GM10266 (cell line): Measurements from ENCODE around the gene PLTP.
"Not testable (repeated sequence)": the region's sequence is repeated elsewhere in the genome, so short reads cannot be mapped to it uniquely, and the experiment has no call there.

Source experiments
- DNase-seq: peaks from one replicate; pipeline ENCODE4 v3.0.0; 2012; ENCODE audit errors: extremely low spot score
- TF ChIP-seq, protein P1 (sequence below): IDR thresholded peaks from 2 replicates; pipeline ENCODE4 v1.5.1; 2012; ENCODE audit warnings: mild to moderate bottlenecking, low read depth; ENCODE audit not compliant: control insufficient read depth, insufficient read depth; ENCODE audit errors: missing control alignments

The PLTP gene

GRCh38 chr20:45911486-45912343 is at the start of gene PLTP:
Gene PLTP (minus strand): TSS chr20:45912155. CDS start chr20:45911452, 703 bp downstream.
- TF ChIP-seq, protein P1, sequence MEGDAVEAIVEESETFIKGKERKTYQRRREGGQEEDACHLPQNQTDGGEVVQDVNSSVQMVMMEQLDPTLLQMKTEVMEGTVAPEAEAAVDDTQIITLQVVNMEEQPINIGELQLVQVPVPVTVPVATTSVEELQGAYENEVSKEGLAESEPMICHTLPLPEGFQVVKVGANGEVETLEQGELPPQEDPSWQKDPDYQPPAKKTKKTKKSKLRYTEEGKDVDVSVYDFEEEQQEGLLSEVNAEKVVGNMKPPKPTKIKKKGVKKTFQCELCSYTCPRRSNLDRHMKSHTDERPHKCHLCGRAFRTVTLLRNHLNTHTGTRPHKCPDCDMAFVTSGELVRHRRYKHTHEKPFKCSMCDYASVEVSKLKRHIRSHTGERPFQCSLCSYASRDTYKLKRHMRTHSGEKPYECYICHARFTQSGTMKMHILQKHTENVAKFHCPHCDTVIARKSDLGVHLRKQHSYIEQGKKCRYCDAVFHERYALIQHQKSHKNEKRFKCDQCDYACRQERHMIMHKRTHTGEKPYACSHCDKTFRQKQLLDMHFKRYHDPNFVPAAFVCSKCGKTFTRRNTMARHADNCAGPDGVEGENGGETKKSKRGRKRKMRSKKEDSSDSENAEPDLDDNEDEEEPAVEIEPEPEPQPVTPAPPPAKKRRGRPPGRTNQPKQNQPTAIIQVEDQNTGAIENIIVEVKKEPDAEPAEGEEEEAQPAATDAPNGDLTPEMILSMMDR, result no peak
- peak; percentile 5 for DNase-seq

DNA sequence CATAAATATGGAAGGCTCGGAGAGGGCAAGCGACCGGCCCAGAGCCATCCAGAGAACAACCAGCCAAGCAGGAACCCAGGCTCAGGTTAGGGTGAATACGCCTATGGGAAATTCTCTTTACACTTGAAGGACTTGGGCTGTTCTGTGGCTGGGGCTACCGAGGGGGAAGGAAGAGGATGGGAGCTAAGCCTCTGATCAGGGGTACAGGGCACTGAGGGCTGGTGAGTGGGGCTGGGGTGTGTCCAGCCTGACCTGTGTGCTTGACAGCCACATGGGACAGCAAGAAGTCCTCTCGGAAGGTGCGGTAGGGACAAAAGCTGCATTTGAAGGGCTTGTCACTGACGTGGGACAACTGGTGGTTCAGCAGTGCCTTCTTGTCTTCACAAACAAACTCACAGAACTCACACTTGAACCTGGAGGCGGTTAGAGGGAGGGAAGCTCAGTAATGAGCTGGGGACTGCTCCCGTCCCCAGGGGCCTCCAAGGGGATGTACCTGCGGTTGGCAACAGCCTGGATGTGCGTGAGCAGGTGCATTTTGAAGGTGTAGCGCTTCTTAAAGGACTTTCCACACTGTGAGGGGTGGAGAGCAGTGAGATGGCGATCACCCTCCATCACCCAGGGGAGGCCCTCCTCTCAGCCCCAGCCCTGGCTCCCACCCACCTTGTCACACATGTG is 48.1 kb upstream of the PLTP start:
- DNase-seq, result peak; percentile 46
- TF ChIP-seq, protein P1, result no peak

GRCh38 chr20:45959126-45959525 is 47.2 kb upstream of the PLTP start:
- TF ChIP-seq, protein P1, result no peak
- no peak for DNase-seq

- no peak for DNase-seq
Observed at GRCh38 chr20:45958593-45958992, 46.6 kb upstream of the PLTP start.

GRCh38 chr20:45957021-45957941 is 45.3 kb upstream of the PLTP start:
- no peak for DNase-seq
- TF ChIP-seq, protein P1, result no peak

More at GRCh38 chr20:45958593-45958992, 46.6 kb upstream of the PLTP start:
- TF ChIP-seq, protein P1, result no peak

DNA sequence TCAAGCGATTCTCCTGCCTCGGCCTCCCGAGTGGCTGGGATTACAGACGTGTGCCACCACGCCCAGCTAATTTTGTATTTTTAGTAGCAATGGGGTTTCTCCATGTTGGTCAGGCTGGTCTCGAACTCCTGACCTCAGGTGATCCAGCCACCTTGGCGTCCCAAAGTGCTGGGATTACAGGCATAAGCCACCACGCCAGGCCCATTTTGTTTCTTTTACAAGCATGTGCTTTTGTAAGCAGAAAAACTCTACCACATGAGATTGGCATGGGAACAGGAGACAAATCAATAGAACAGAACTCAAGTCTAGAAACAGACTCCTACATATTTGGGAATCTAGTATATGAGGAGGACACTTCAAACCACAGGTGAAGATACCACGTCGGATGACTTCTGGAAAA is 44.4 kb upstream of the PLTP start:
- DNase-seq, result not testable (repeated sequence)

DNA sequence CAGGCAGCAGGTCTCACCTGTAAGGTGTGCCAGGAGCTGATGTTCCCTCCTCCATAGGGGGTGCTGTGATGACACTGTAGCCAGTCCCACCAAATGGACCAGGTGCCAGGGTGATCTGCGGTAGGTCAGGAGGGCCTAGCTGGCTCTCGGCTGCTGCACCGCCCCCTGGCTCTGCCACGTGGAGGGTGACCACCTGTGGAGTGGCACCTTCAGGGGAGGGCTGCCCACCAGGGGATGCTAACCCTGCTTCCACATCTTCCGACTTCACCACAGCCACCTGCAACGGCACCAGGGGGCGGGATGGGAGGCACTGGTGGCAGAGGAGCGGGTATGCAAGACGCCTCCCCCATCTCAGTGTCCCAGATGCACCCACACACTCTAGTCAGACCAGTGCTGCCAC is 41.7 kb upstream of the PLTP start:
- TF ChIP-seq, protein P1, result no peak
- DNase-seq, result no peak
